ENCODE results near the gene MAGI2. TPM values are rescaled to one million over a fixed set of nuclear protein-coding genes. Genes with fewer than 3 reads are reported as not detected.

Gene MAGI2
- total RNA-seq, 1 donor = 0.42 TPM

DNA sequence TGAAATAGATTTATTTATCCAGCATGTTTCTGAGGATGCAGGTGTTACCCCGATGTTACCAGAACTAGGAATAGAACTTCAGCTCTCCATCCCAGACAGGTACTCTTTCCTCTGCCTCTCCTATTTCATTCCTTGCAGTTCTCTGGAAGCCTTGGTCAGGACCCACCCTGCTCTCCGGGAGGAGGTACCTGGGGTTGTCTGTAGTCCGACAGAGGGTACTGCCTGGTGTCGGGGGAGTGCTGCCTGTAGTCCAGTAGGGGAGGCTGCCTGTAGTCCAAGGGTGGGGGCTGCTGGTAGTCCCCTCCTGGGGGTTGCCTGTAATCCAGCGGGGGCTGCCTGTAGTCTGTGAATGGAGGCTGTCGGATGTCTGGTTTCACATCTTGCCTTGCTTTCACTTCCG, 1326.5 kb downstream of the MAGI2 start:
- Histone ChIP-seq H3K4me3 (ENCODE audit: low read length) (no peak overlapping the region), H3K27me3 (ENCODE audit: insufficient read depth, low read length) (no peaks in the 10 kb centered on the region), H3K9me3 (ENCODE audit: low read depth, low read length) (no peaks in the 10 kb centered on the region), H3K4me1 (ENCODE audit: insufficient read depth, low read length) (no peaks in the 10 kb centered on the region)

GRCh38 chr7:78125884-78126283, 1327.6 kb downstream of the MAGI2 start:
- H3K4me3 ChIP-seq (ENCODE audit: low read length) = no peak overlapping the region
- no peaks in the 10 kb centered on the region for H3K9me3 ChIP-seq (ENCODE audit: low read depth, low read length)
- H3K4me1 ChIP-seq (ENCODE audit: insufficient read depth, low read length) = no peaks in the 10 kb centered on the region

DNA sequence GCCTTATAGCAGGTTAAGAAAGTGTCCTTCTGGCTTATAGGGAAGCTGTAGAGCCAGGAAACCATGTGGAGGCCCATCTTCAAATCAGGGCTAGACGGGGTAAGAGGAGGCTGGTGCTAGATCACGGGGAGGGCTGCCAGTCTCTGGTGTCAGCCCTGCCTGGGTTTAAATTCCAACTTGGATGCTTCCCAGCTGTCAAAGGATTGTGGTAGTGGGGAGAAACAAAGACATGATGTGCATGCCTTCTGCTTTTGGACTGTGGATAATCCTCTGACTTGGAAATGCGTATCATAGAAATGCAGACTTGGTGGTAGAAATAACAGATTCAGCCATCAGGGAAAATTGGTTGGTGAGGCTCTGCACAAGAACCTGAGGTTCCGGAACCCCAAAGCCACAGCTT, 1329.3 kb downstream of the MAGI2 start:
- no peaks in the 10 kb centered on the region for H3K4me1 ChIP-seq (ENCODE audit: insufficient read depth, low read length)
- no peak overlapping the region for H3K4me3 ChIP-seq (ENCODE audit: low read length)
- H3K27me3 ChIP-seq (ENCODE audit: insufficient read depth, low read length) = no peaks in the 10 kb centered on the region
- no peaks in the 10 kb centered on the region for H3K9me3 ChIP-seq (ENCODE audit: low read depth, low read length)

More at GRCh38 chr7:78125884-78126283, 1327.6 kb downstream of the MAGI2 start:
- no peaks in the 10 kb centered on the region for H3K27me3 ChIP-seq (ENCODE audit: insufficient read depth, low read length)

DNA sequence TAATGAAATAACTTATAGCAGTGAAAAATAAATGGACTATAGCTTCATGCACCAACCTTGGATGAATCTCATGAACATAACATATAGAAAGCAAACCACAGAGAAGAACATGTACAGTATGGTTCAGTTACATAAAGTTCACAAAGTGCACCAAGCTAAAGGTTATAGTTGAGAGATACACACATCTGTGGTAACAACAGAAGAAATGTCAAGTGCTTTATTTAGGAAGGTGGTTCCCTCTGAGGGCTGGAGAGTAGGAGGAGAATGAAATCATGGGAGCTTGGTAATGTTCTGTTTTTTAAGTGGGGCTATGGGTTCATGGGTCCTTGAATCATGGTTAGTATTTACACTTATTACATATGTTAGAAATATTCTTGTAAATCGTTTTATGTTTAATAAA, 1331.6 kb downstream of the MAGI2 start:
- H3K27me3 ChIP-seq (ENCODE audit: insufficient read depth, low read length) = no peaks in the 10 kb centered on the region
- H3K9me3 ChIP-seq (ENCODE audit: low read depth, low read length) = no peaks in the 10 kb centered on the region
- H3K4me1 ChIP-seq (ENCODE audit: insufficient read depth, low read length) = no peaks in the 10 kb centered on the region
- no peak overlapping the region for H3K4me3 ChIP-seq (ENCODE audit: low read length)

GRCh38 chr7:78118470-78118869, 1335.0 kb downstream of the MAGI2 start:
- H3K9me3 ChIP-seq (ENCODE audit: low read depth, low read length) = no peaks in the 10 kb centered on the region
- H3K4me1 ChIP-seq (ENCODE audit: insufficient read depth, low read length) = no peaks in the 10 kb centered on the region
- H3K27me3 ChIP-seq (ENCODE audit: insufficient read depth, low read length) = peaks cover 3% of the 10 kb centered on the region
- H3K4me3 ChIP-seq (ENCODE audit: low read length) = no peak overlapping the region

DNA sequence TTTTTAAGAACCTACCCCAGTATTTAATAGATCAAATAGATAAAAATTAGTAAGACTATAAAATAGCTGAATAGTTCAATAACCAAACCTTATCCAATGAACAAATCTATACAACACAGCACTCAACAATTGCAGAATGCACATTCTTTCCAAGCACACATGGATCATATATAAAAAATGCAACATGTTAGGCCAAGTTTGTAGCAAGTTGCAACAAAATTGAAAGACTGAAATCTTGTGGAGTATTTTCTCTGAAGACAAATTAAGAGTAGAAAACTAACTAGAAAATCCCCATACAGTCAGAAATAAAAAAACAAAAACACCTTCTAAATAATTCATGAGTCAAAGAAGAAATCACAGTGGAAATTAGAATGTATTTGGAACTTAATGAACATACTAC, 1337.6 kb downstream of the MAGI2 start:
- Histone ChIP-seq H3K4me1 (ENCODE audit: insufficient read depth, low read length) (no peaks in the 10 kb centered on the region), H3K4me3 (ENCODE audit: low read length) (no peak overlapping the region), H3K9me3 (ENCODE audit: low read depth, low read length) (no peaks in the 10 kb centered on the region), H3K27me3 (ENCODE audit: insufficient read depth, low read length) (peaks cover 3% of the 10 kb centered on the region)

- Histone ChIP-seq H3K4me1 (ENCODE audit: insufficient read depth, low read length) (no peaks in the 10 kb centered on the region), H3K27me3 (ENCODE audit: insufficient read depth, low read length) (peaks cover 3% of the 10 kb centered on the region), H3K4me3 (ENCODE audit: low read length) (no peak overlapping the region)
Observed at GRCh38 chr7:78114993-78115392, 1338.5 kb downstream of the MAGI2 start.

DNA sequence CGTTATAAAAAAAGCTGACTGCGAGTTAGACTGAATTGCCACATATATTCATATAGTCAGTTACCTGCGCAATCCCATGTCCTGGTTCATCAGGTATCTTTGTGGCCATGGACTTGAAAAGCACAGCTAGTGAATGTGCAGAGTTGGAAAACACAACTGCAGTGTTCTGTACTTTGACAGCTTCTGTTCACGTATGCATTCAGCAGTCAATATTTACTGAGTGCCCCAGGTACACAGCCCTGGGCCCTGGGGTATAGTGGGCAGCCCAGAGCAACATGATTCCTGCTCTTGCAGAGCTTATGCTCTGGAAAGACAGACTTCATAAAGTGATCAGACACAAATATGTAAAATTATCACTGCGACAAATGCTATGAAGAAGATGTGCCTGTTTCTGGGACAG, 1341.0 kb downstream of the MAGI2 start:
- Histone ChIP-seq H3K27me3 (ENCODE audit: insufficient read depth, low read length) (peaks cover 3% of the 10 kb centered on the region), H3K4me3 (ENCODE audit: low read length) (no peak overlapping the region), H3K9me3 (ENCODE audit: low read depth, low read length) (no peaks in the 10 kb centered on the region), H3K4me1 (ENCODE audit: insufficient read depth, low read length) (no peaks in the 10 kb centered on the region)

More at GRCh38 chr7:78114993-78115392, 1338.5 kb downstream of the MAGI2 start:
- no peaks in the 10 kb centered on the region for H3K9me3 ChIP-seq (ENCODE audit: low read depth, low read length)

DNA sequence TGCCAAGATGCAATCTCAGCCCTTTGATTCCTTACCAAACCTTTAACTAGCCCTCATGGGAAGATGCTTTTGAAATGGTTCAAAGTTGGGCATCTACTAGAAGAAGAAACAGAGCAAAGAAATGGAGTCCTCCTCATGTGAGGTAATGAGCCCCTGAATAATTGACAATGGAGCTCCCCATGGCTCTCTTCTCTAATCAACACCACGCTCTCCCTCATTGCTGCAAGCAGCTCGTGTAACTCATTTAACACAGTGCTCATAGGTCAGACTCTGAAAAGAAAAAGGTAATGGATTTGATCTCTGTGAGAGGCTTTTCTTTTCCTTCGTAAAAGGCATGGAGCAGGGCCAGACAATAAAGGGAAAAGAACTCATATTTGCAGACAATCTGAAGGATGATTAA, 1342.1 kb downstream of the MAGI2 start:
- no peak overlapping the region for H3K4me3 ChIP-seq (ENCODE audit: low read length)
- peaks cover under 1% of the 10 kb centered on the region for H3K27me3 ChIP-seq (ENCODE audit: insufficient read depth, low read length)

DNA sequence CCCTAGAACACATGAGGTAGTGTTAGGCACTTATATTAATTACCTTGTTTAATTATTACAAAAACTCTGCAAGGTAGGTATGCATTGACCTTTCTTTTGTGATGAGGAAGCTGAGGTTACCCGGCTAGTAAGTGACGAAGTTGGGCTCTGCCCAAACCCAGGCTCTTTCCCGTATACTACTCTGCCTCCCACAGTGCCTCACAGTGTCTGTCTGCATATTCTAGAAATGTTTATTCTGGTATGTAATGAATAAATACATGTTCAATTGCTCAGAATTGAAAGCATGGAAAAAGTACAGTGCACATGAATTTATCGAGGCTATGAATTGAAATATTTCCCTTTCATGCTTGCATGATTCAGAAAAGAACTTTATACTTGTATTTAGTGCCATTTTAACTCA, 1350.0 kb downstream of the MAGI2 start:
- no peaks in the 10 kb centered on the region for H3K9me3 ChIP-seq (ENCODE audit: low read depth, low read length)

More for the DNA sequence above, 1342.1 kb downstream of the MAGI2 start:
- Histone ChIP-seq H3K9me3 (ENCODE audit: low read depth, low read length) (no peaks in the 10 kb centered on the region), H3K4me1 (ENCODE audit: insufficient read depth, low read length) (no peaks in the 10 kb centered on the region)

GRCh38 chr7:78101076-78101475, 1352.4 kb downstream of the MAGI2 start:
- no peaks in the 10 kb centered on the region for H3K4me1 ChIP-seq (ENCODE audit: insufficient read depth, low read length)
- peaks cover 4% of the 10 kb centered on the region for H3K27me3 ChIP-seq (ENCODE audit: insufficient read depth, low read length)
- H3K4me3 ChIP-seq (ENCODE audit: low read length) = no peak overlapping the region
- H3K9me3 ChIP-seq (ENCODE audit: low read depth, low read length) = no peaks in the 10 kb centered on the region

More for the DNA sequence above, 1350.0 kb downstream of the MAGI2 start:
- H3K27me3 ChIP-seq (ENCODE audit: insufficient read depth, low read length) = no peaks in the 10 kb centered on the region
- H3K4me1 ChIP-seq (ENCODE audit: insufficient read depth, low read length) = no peaks in the 10 kb centered on the region
- no peak overlapping the region for H3K4me3 ChIP-seq (ENCODE audit: low read length)

DNA sequence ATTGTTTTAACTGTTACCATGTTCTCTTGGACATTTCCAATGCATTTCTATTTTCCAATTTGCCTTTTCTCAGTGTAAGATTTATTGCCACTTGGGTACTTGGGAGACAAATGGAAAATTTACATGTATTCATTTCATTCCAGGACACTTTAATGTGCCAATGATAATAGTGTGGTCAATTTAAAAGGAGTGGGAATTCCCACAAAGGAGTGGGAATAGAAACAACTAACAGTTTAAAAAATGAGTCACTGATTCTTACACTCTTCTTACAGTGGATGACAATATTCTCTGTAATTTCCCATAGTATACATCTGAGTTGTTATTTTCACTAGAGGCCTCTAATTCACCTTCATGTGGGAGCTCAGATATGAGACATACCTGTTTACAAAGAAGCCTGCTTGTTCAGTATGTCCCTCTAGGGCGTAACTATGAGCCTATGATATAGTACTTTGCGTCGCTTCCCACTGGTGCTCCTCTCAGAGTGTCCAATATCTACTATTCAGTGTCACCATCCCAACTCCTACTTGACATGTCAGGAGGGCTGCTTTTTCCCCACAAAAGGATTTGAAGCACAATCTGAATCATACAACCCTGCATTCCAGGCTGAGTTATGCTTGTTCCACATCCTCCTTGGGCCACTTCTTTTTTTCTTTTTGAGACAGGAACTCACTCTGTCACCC, 1353.6 kb downstream of the MAGI2 start:
- Histone ChIP-seq H3K27me3 (ENCODE audit: insufficient read depth, low read length) (peaks cover 6% of the 10 kb centered on the region), H3K4me1 (ENCODE audit: insufficient read depth, low read length) (no peaks in the 10 kb centered on the region), H3K9me3 (ENCODE audit: low read depth, low read length) (no peaks in the 10 kb centered on the region), H3K4me3 (ENCODE audit: low read length) (no peak overlapping the region)

DNA sequence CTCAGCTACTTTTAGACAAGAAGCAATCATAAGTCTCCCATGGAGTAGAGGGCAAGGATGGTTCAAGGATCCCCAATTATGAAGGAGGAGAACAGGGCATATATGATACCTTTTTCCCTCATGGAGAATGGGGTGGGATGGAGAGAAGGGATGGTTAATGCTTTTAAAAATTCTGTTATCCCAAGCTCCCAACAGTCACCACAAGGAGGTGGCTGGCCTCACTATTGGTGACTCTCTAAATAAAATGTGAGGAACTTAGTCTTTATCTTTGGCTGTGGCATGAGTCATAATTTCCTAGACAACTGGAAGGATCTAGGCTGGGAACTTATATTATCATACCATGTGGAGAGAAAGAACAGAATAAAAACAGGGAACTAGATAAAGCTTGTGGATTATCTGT, 1357.9 kb downstream of the MAGI2 start:
- Histone ChIP-seq H3K27me3 (ENCODE audit: insufficient read depth, low read length) (peaks cover 9% of the 10 kb centered on the region), H3K9me3 (ENCODE audit: low read depth, low read length) (no peaks in the 10 kb centered on the region), H3K4me1 (ENCODE audit: insufficient read depth, low read length) (no peaks in the 10 kb centered on the region), H3K4me3 (ENCODE audit: low read length) (no peak overlapping the region)

- Histone ChIP-seq H3K9me3 (ENCODE audit: low read depth, low read length) (no peaks in the 10 kb centered on the region), H3K27me3 (ENCODE audit: insufficient read depth, low read length) (peaks cover 6% of the 10 kb centered on the region), H3K4me3 (ENCODE audit: low read length) (no peak overlapping the region), H3K4me1 (ENCODE audit: insufficient read depth, low read length) (no peaks in the 10 kb centered on the region)
Observed at GRCh38 chr7:78092331-78092730, 1361.1 kb downstream of the MAGI2 start.

GRCh38 chr7:78090616-78091015, 1362.9 kb downstream of the MAGI2 start:
- Histone ChIP-seq H3K9me3 (ENCODE audit: low read depth, low read length) (no peaks in the 10 kb centered on the region), H3K4me1 (ENCODE audit: insufficient read depth, low read length) (no peaks in the 10 kb centered on the region)

DNA sequence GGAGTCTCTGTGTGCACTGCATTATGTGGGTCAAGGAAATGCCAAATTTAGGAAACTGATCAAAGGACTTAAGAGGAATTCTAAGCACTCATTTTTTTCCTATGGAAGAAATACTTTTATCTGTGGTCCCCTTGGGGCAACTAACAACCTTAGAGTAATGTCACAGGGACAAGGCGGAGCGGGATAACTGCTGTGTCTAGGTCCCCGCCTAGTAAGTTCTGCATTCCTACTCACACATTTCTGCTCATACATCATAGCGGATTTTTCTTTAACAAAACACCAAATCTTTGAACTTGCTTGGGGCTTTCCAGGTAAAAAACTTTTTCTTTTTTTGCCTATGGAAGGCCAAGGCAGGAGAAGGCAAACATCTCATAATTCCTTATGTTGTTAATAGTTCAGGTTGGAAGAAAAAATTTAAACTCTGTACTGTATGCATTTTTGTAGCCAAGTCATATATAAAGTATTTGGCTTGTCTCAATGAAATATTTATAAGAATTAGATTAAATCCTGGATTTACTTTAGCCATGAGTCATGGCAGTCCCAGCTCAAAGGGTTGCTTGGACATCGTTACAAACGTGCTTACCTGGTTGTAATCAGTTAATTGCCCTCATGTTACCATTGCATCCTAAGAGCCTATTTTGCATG, 1369.9 kb downstream of the MAGI2 start:
- Histone ChIP-seq H3K9me3 (ENCODE audit: low read depth, low read length) (no peaks in the 10 kb centered on the region), H3K4me3 (ENCODE audit: low read length) (no peak overlapping the region), H3K4me1 (ENCODE audit: insufficient read depth, low read length) (no peaks in the 10 kb centered on the region), H3K27me3 (ENCODE audit: insufficient read depth, low read length) (peaks cover 6% of the 10 kb centered on the region)

More at GRCh38 chr7:78090616-78091015, 1362.9 kb downstream of the MAGI2 start:
- no peak overlapping the region for H3K4me3 ChIP-seq (ENCODE audit: low read length)
- peaks cover 3% of the 10 kb centered on the region for H3K27me3 ChIP-seq (ENCODE audit: insufficient read depth, low read length)
